Uterus (tissue), 4 donors: ENCODE data around the gene ITGB8. TPM values are rescaled to one million over a fixed set of nuclear protein-coding genes. Genes with fewer than 3 reads are reported as not detected.

Experiments
- DNase-seq, 2 donors: peaks; one replicate each; pipeline ENCODE4 v3.0.0-alpha.2; 2019 to 2020
- H3K27ac ChIP-seq, 2 donors: fragments of 200-600 bp; sonication (generic); 1 replicate in 1 of 2; 2 replicates in 1 of 2; pipeline ENCODE4 v1.5.1; 2016 to 2018
- H3K27me3 ChIP-seq, 2 donors: fragments of 200-600 bp; sonication (generic); one replicate each; pipeline ENCODE4 v1.5.1; 2018 to 2019; ENCODE audit warnings: control low read depth in 1 of 2
- H3K36me3 ChIP-seq, 2 donors: fragments of 200-600 bp; sonication (generic); one replicate each; pipeline ENCODE4 v1.5.1; 2019; ENCODE audit warnings: control low read depth in 1 of 2
- H3K4me1 ChIP-seq, 2 donors: fragments of 200-600 bp; sonication (generic); one replicate each; pipeline ENCODE4 v1.5.1; 2018 to 2019; ENCODE audit warnings: control low read depth in 1 of 2
- H3K4me3 ChIP-seq, 2 donors: fragments of 200-600 bp; sonication (generic); 1 replicate in 1 of 2; 2 replicates in 1 of 2; pipeline ENCODE4 v1.5.1; 2018 to 2019; ENCODE audit warnings: mild to moderate bottlenecking in 1 of 2
- H3K9me3 ChIP-seq, 2 donors: fragments of 200-600 bp; sonication (generic); one replicate each; pipeline ENCODE4 v1.5.1; 2019; ENCODE audit warnings: control low read depth in 1 of 2
- CTCF ChIP-seq, 4 experiments: fragments of 200-600 bp in 2 of 4; fragments of 450-650 bp in 2 of 4; sonication (generic) in 2 of 4; IDR thresholded peaks; one replicate each; pipeline ENCODE4 v1.5.1; 2016 to 2019; ENCODE audit warnings: antibody characterized with exemption in 4 of 4, mild to moderate bottlenecking in 2 of 4, moderate library complexity in 1 of 4
- POLR2A ChIP-seq, 2 donors: fragments of 450-650 bp; IDR thresholded peaks; one replicate each; pipeline ENCODE4 v1.6.1; 2016; ENCODE audit warnings: antibody characterized with exemption in 2 of 2, mild to moderate bottlenecking in 1 of 2, moderate library complexity in 1 of 2
- intact Hi-C: fragments of 100-400 bp; cut with DNase I; formaldehyde crosslinking; loops from one replicate; pipeline ENCODE4 v1.15.1; 2023; ENCODE audit warnings: low total_unique reads
- total RNA-seq, 4 donors: library from RNA; depleted of rRNA in 3 of 4; stranded (reverse); fragments of >200 nt in 3 of 4; gene quantifications; one replicate each; pipeline versions ENCODE4 v1.1.0 to v1.2.4, GENCODE V29; 2014 to 2023
- donor health status: DM: yes; HTN: yes; CAD: no.

ITGB8 gene
- total RNA-seq, 4 donors from 2014 or later: 9.1 to 74.8 (median 27.6) TPM

- intact Hi-C loops: no loop called here
- TF ChIP-seq POLR2A (IDR thresholded peaks at IDR 0.05) (no peak), CTCF (IDR thresholded peaks at IDR 0.05) (no peak)
- Histone ChIP-seq H3K36me3 (no peaks in the 10 kb centered on the region), H3K4me3 (no peak overlapping the region), H3K27me3 (no peaks in the 10 kb centered on the region), H3K4me1 (peaks cover 0 to 4% of the 10 kb centered on the region in 2 donors), H3K27ac (peak overlapping the region in 1 of 2 donors; percentile 42), H3K9me3 (no peaks in the 10 kb centered on the region)
- DNase-seq: no peak
Measured at GRCh38 chr7:20442951-20443350, 112.3 kb downstream of the ITGB8 start.

DNA sequence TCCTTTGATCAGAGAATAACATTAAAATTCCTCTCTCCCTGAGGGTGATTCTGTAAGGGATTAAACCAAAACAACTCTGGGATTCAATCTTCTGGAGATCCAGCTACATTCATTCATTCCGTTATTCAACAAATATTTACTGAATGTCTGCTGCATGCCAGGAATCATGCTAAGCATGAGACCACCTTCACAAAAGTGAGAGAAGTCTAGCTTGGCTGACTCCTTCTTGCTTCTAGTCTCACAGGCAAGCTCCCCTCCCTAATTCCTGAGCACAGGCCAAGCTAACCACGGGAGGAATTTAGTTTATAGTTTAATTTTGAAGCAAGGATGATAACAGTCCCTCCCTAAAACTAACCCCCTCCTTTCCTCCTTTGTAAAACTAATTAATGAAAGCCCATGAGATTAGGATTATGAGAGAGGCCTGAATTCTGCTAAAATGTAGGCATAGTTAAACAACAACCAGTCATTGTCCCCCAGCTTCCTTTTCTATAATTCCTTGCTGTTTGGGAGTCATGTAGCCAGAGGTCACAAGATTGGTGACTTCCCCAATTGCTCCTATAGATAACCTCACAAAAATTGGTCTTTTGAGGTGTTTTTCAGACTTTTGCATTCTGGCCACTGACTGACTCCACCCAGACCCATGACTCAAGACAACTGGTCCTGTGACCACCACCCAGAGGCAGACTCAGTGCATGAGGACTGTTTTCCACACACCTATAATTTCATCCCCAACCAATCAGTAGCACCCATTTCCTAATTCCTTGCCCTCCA lies 113.5 kb downstream of the ITGB8 start:
- no peak for TF ChIP-seq POLR2A (IDR thresholded peaks at IDR 0.05)
- TF ChIP-seq CTCF (IDR thresholded peaks at IDR 0.05): no peak
- Histone ChIP-seq H3K4me3 (no peak overlapping the region), H3K9me3 (no peaks in the 10 kb centered on the region), H3K36me3 (no peaks in the 10 kb centered on the region), H3K4me1 (peaks cover 0 to 4% of the 10 kb centered on the region in 2 donors), H3K27ac (peak overlapping the region in 1 of 2 donors; percentile 42), H3K27me3 (no peaks in the 10 kb centered on the region)
- intact Hi-C loops: no loop called here
- no peak for DNase-seq

DNA sequence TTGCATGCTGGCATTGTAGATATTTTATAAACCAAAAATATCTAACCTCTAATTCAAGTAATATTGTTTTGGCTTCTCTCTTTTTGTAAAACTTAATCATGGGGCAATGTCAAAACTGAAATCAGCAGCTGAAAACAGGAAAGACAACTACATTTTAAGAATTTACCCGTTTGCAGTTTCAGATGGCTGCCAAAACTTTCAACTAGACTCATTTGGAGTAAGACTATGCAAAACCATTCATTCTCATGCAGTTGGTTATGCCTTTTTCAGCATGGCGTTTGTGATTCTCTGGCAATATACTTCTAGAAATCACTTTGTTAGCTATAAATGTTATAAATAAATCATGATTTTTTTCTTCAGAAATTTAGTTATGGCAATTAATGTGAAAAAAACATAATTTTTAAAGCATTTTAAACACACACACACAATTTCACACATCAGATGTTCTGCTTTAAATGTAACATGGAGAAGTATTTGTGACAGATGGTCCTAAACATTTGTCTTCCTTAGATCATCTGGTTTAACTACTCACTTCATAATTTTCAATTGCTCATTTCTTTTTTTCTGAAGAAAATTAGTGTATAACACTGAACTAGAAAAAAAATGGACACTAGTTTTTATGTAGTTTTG lies 116.4 kb downstream of the ITGB8 start:
- intact Hi-C loops: no loop called here
- no peak for DNase-seq
- H3K9me3 ChIP-seq: no peaks in the 10 kb centered on the region
- H3K36me3 ChIP-seq: no peaks in the 10 kb centered on the region
- H3K27me3 ChIP-seq: no peaks in the 10 kb centered on the region
- H3K27ac ChIP-seq: no peak overlapping the region
- no peak overlapping the region for H3K4me3 ChIP-seq
- peaks cover 0 to 4% of the 10 kb centered on the region in 2 donors for H3K4me1 ChIP-seq
- no peak for TF ChIP-seq POLR2A (IDR thresholded peaks at IDR 0.05)
- no peak for TF ChIP-seq CTCF (IDR thresholded peaks at IDR 0.05)

- H3K36me3 ChIP-seq: no peaks in the 10 kb centered on the region
- H3K4me1 ChIP-seq: no peaks in the 10 kb centered on the region
- no peaks in the 10 kb centered on the region for H3K9me3 ChIP-seq
- TF ChIP-seq POLR2A (IDR thresholded peaks at IDR 0.05) (no peak), CTCF (IDR thresholded peaks at IDR 0.05) (no peak)
- no peak overlapping the region for H3K4me3 ChIP-seq
- no peak overlapping the region for H3K27ac ChIP-seq
- no peak for DNase-seq
- intact Hi-C loops: no loop called here
- no peaks in the 10 kb centered on the region for H3K27me3 ChIP-seq
Measured at GRCh38 chr7:20449176-20449575, 118.5 kb downstream of the ITGB8 start.

DNA sequence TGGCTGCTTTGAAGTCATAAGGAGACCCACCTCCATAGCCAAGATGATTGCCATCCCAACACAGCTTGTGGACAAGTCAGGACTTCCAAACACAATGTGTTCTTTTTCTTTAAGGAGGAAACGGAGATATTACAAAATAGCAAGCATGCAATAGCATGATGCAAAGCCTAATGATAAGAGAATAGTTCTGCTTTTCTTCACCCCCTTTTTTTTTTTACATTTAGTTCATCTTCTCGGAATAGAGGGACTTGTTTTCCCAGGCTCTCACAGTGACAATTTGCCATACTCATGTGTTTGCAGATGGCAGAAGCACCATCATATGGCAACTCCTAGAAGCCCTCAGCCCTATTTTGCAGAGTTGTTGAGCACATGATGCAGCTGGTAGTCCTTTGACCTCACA lies 119.8 kb downstream of the ITGB8 start:
- no peak for TF ChIP-seq CTCF (IDR thresholded peaks at IDR 0.05)
- TF ChIP-seq POLR2A (IDR thresholded peaks at IDR 0.05): no peak

More for the DNA sequence above, 119.8 kb downstream of the ITGB8 start:
- H3K4me1 ChIP-seq: no peaks in the 10 kb centered on the region
- intact Hi-C loops: no loop called here
- no peaks in the 10 kb centered on the region for H3K27me3 ChIP-seq
- DNase-seq: no peak
- H3K27ac ChIP-seq: no peak overlapping the region
- no peaks in the 10 kb centered on the region for H3K36me3 ChIP-seq
- no peaks in the 10 kb centered on the region for H3K9me3 ChIP-seq
- H3K4me3 ChIP-seq: no peak overlapping the region
